PC-3 (cell line): ENCODE data around the gene BAIAP2. TPM values are rescaled to one million over a fixed set of nuclear protein-coding genes. Genes with fewer than 3 reads are reported as not detected.
"Not testable (repeated sequence)": the region's sequence is repeated elsewhere in the genome, so short reads cannot be mapped to it uniquely, and the experiment has no call there.

Source experiments
- ATAC-seq: fragments of 200-7000 bp; cut with Tn5 transposase; 2 replicates; pipeline ENCODE4 v1.9.1; 2020; ENCODE audit warnings: mild to moderate bottlenecking, moderate library complexity
- BruUV-seq: library from RNA; stranded (reverse); fragments of 400-500 nt; replicated peaks from 2 replicates; lab custom pipeline; 2021; lab: Mats Ljungman, UMichigan
- CTCF ChIA-PET: fragments of 300-600 bp; sonication (Branson Sonifier 250); formaldehyde crosslinking; loops from one replicate; lab custom pipeline; 2022; ENCODE audit warnings: antibody characterized with exemption; lab: Charles Lee
- POLR2A ChIA-PET: fragments of 300-600 bp; sonication (Branson Sonifier 250); formaldehyde crosslinking; loops from one replicate; lab custom pipeline; 2022; ENCODE audit warnings: antibody characterized with exemption; ENCODE audit not compliant: unreplicated experiment; lab: Charles Lee
- DNase-seq: peaks from one replicate; pipeline ENCODE4 v3.0.0-alpha.2; 2015
- H2AFZ ChIP-seq: fragments of 300-600 bp; sonication (generic); 2 replicates; pipeline ENCODE4 v1.6.0; 2016; ENCODE audit warnings: antibody characterized with exemption, low read length
- H3F3A ChIP-seq: fragments of 300-600 bp; sonication (generic); one replicate; pipeline ENCODE4 v1.6.0; 2017; ENCODE audit warnings: antibody characterized with exemption, low read length, control low read depth, mild to moderate bottlenecking; ENCODE audit not compliant: unreplicated experiment
- H3K27ac ChIP-seq: fragments of 300-600 bp; sonication (generic); 2 replicates; pipeline ENCODE4 v1.5.1; 2016; ENCODE audit warnings: mild to moderate bottlenecking, low read length
- H3K27me3 ChIP-seq: fragments of 300-600 bp; sonication (generic); 2 replicates; pipeline ENCODE4 v1.6.1; 2016; ENCODE audit warnings: low read length, mixed read lengths
- H3K36me3 ChIP-seq: fragments of 300-600 bp; sonication (generic); 2 replicates; pipeline ENCODE4 v1.6.1; 2016; ENCODE audit warnings: low read depth, mixed run types, low read length, mixed read lengths
- H3K4me1 ChIP-seq: fragments of 300-600 bp; sonication (generic); 2 replicates; pipeline ENCODE4 v1.5.1; 2016; ENCODE audit warnings: low read length; ENCODE audit not compliant: insufficient read depth
- H3K4me2 ChIP-seq: fragments of 300-600 bp; sonication (generic); 2 replicates; pipeline ENCODE4 v1.6.0; 2016; ENCODE audit warnings: low read length
- H3K4me3 ChIP-seq: fragments of 300-600 bp; sonication (generic); 2 replicates; pipeline ENCODE4 v1.5.1; 2016; ENCODE audit warnings: mild to moderate bottlenecking, low read length, mixed read lengths
- H3K79me2 ChIP-seq: fragments of 300-600 bp; sonication (generic); 2 replicates; pipeline ENCODE4 v1.6.1; 2017; ENCODE audit warnings: low read length, mixed read lengths
- H3K9ac ChIP-seq: fragments of 300-600 bp; sonication (generic); 2 replicates; pipeline ENCODE4 v1.6.0; 2016; ENCODE audit warnings: mild to moderate bottlenecking, low read length
- H3K9me2 ChIP-seq: fragments of 300-600 bp; sonication (generic); replicated peaks from 2 replicates; pipeline ENCODE4 v1.6.1; 2016; ENCODE audit warnings: mixed run types, low read length, mixed read lengths
- H3K9me3 ChIP-seq: fragments of 300-600 bp; sonication (generic); 2 replicates; pipeline ENCODE4 v1.6.1; 2016; ENCODE audit warnings: low read length, mixed read lengths
- H4K20me1 ChIP-seq: fragments of 300-600 bp; sonication (generic); 2 replicates; pipeline ENCODE4 v1.6.1; 2016; ENCODE audit warnings: low read length, mixed read lengths
- EZH2 ChIP-seq: fragments of 300-600 bp; sonication (generic); IDR thresholded peaks from one replicate; pipeline ENCODE4 v1.6.1; 2017; ENCODE audit warnings: antibody characterized with exemption, mild to moderate bottlenecking, low read length; ENCODE audit not compliant: unreplicated experiment
- EZH2phosphoT487 ChIP-seq: fragments of 300-600 bp; sonication (generic); IDR thresholded peaks from 2 replicates; pipeline ENCODE4 v1.6.1; 2018; ENCODE audit warnings: mild to moderate bottlenecking, antibody characterized with exemption, low read length, borderline replicate concordance
- intact Hi-C: fragments of 100-400 bp; cut with micrococcal nuclease; formaldehyde crosslinking; loops from 2 replicates; pipeline ENCODE4 v1.9.0; 2023
- total RNA-seq: library from RNA; depleted of rRNA; stranded (reverse); fragments of >200 nt; gene quantifications from 2 replicates; pipeline ENCODE4 v1.2.3, GENCODE V29; 2014
- TF ChIP-seq, protein P1 (sequence below): fragments of 300-600 bp; sonication (generic); conservative IDR thresholded peaks from 2 replicates; pipeline ENCODE4 v1.5.1; 2017; ENCODE audit warnings: antibody characterized with exemption, low read depth, mild to moderate bottlenecking, low read length

BAIAP2 gene
- total RNA-seq, 1 experiment from 2014 or later = 56.9 TPM

DNA sequence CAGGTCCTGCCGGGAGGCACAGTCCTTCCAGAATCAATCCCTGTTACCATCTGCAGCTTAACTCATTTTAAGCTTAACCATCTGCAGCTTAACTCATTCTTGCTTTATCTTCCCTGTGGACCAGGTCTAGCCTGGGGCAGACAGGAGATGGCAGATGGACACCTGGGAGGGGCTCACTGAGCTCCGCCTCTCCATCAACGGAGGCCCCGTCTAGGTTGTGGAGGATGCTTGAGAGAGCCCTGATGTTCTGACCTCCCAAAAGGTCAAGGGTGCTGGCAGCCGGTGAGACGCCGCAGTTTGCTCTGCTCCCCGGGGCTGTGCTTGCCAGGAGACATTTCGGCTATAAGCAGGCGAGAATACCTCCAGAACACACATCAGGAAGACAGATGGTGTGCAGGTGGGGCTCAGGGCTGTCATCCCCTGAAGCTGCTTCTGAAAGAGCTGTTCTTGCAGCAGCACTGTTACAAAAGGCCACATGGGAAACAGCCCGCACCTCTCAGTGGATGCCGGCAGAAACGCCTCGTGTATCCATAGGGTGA, 41.3 kb downstream of the BAIAP2 start:
- Histone ChIP-seq H3K27me3 (no peaks in the 10 kb centered on the region), H3F3A (no peaks in the 10 kb centered on the region), H3K4me2 (no peak overlapping the region), H3K9ac (no peak overlapping the region), H3K9me3 (no peaks in the 10 kb centered on the region), H3K36me3 (no peaks in the 10 kb centered on the region; the same call in 1 of the 2 replicates), H3K9me2 (no peaks in the 10 kb centered on the region), H3K4me3 (no peak overlapping the region), H2AFZ (no peak overlapping the region), H3K79me2 (no peaks in the 10 kb centered on the region), H3K27ac (no peak overlapping the region), H4K20me1 (no peaks in the 10 kb centered on the region), H3K4me1 (no peaks in the 10 kb centered on the region)
- DNase-seq = no peak
- BruUV-seq = no TSS peak
- ATAC-seq = no peak
- ChIA-PET POLR2A (no interaction called here), CTCF (interaction anchor here (0.7 kb wide), 1 partner anchor 32 kb away, joined by 4 read pairs; no protein-coding TSS in a partner anchor)
- TF ChIP-seq EZH2phosphoT487 (no peak), EZH2 (no peak)
- TF ChIP-seq, protein P1, sequence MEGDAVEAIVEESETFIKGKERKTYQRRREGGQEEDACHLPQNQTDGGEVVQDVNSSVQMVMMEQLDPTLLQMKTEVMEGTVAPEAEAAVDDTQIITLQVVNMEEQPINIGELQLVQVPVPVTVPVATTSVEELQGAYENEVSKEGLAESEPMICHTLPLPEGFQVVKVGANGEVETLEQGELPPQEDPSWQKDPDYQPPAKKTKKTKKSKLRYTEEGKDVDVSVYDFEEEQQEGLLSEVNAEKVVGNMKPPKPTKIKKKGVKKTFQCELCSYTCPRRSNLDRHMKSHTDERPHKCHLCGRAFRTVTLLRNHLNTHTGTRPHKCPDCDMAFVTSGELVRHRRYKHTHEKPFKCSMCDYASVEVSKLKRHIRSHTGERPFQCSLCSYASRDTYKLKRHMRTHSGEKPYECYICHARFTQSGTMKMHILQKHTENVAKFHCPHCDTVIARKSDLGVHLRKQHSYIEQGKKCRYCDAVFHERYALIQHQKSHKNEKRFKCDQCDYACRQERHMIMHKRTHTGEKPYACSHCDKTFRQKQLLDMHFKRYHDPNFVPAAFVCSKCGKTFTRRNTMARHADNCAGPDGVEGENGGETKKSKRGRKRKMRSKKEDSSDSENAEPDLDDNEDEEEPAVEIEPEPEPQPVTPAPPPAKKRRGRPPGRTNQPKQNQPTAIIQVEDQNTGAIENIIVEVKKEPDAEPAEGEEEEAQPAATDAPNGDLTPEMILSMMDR = no peak
- intact Hi-C loops = no loop called here

DNA sequence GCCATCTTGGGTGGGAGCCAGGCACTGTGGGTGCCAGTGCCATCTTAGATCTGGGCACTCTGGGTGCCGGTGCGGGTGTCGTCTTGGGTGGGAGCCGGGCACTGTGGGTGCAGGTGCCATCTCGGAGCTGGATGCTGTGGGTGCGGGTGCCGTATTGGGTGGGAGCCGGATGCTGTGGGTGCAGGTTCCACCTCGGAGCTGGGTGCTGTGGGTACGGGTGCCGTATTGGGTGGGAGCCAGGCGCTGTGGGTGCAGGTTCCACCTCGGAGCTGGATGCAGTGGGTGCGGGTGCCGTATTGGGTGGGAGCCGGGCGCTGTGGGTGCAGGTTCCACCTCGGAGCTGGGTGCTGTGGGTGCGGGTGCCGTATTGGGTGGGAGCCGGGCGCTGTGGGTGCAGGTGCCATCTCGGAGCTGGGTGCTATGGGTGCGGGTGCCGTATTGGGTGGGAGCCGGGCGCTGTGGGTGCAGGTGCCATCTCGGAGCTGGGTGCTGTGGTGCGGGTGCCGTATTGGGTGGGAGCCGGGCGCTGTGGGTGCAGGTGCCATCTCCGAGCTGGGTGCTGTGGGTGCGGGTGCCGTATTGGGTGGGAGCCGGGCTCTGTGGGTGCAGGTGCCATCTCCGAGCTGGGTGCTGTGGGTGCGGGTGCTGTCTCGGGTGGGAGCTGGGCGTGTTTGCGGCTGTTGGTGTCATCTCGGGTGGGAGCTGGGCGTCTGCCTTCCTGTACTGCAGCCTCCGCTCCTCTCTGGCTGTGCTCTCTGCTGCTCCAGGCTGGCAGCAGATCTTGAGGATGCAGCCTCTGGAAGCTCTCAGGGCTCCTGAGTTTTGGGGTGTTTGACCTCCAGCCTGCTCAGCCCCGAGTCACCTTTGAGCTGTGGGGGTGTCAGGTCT, 43.3 kb downstream of the BAIAP2 start:
- H3K4me3 ChIP-seq, H3K27ac ChIP-seq, H4K20me1 ChIP-seq, H3K27me3 ChIP-seq, H3F3A ChIP-seq, H3K4me2 ChIP-seq, POLR2A ChIA-PET, ATAC-seq, H3K4me1 ChIP-seq, H3K9ac ChIP-seq, BruUV-seq, intact Hi-C loops, DNase-seq, H3K9me2 ChIP-seq, H3K9me3 ChIP-seq, CTCF ChIA-PET, H2AFZ ChIP-seq, H3K79me2 ChIP-seq, H3K36me3 ChIP-seq: not testable (repeated sequence)

DNA sequence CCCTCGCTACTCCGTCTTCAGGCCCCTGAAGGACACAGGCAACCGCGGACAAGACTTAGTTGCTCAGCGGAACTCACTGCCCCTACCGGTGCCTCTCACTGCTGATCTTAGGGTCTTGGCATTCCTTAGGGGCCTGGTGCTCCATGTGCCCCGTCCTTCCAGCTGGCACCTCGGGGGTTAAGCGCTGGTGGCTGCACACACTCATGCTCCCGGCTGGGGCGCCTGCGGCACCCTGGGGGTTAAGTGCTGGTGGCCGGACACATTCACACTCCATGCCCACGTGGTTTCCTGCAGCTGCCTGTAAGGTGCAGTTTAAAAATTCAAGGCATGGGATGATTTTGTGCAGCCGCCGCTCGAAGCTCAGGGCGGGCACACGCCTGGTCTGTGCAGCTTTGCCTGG, 45.1 kb downstream of the BAIAP2 start:
- H3K4me1 ChIP-seq = no peaks in the 10 kb centered on the region
- no peaks in the 10 kb centered on the region for H3F3A ChIP-seq
- H3K9ac ChIP-seq = no peak overlapping the region
- H2AFZ ChIP-seq = no peak overlapping the region
- no peak overlapping the region for H3K4me3 ChIP-seq
- ChIA-PET CTCF (no interaction called here), POLR2A (no interaction called here)
- BruUV-seq = no TSS peak
- intact Hi-C loops = no loop called here
- no peaks in the 10 kb centered on the region for H3K27me3 ChIP-seq
- no peaks in the 10 kb centered on the region for H3K9me2 ChIP-seq
- H3K9me3 ChIP-seq = no peaks in the 10 kb centered on the region
- no peak for DNase-seq
- no peaks in the 10 kb centered on the region for H3K79me2 ChIP-seq
- TF ChIP-seq EZH2 (no peak), EZH2phosphoT487 (no peak)
- TF ChIP-seq, protein P1 = no peak
- no peak overlapping the region for H3K27ac ChIP-seq
- no peak overlapping the region for H3K4me2 ChIP-seq
- no peak for ATAC-seq
- no peaks in the 10 kb centered on the region; the same call in 1 of the 2 replicates for H3K36me3 ChIP-seq
- H4K20me1 ChIP-seq = no peaks in the 10 kb centered on the region
